Activated T-cell treated with anti-CD3 and anti-CD28 coated beads for 4 hours (primary cell): Measurements from ENCODE around the gene STEAP1B.
"Not testable (repeated sequence)": the region's sequence is repeated elsewhere in the genome, so short reads cannot be mapped to it uniquely, and the experiment has no call there.

Experiments used
- DNase-seq: peaks from one replicate; pipeline ENCODE4 v3.0.0-alpha.2; 2020

STEAP1B gene

GRCh38 chr7:22452142-22452959 lies 47.6 kb downstream of the STEAP1B start:
- no peak for DNase-seq

GRCh38 chr7:22450013-22450412 lies 50.0 kb downstream of the STEAP1B start:
- DNase-seq = not testable (repeated sequence)

- no peak for DNase-seq
Measured at GRCh38 chr7:22447762-22448161, 52.2 kb downstream of the STEAP1B start.

GRCh38 chr7:22447008-22447407 lies 53.0 kb downstream of the STEAP1B start:
- DNase-seq = no peak

- DNase-seq = no peak
Measured at GRCh38 chr7:22445853-22446252, 54.1 kb downstream of the STEAP1B start.

GRCh38 chr7:22445140-22445743 lies 54.7 kb downstream of the STEAP1B start:
- DNase-seq = no peak

- no peak for DNase-seq
Measured at GRCh38 chr7:22444181-22444971, 55.6 kb downstream of the STEAP1B start.

- no peak for DNase-seq
Measured at GRCh38 chr7:22443370-22444180, 56.4 kb downstream of the STEAP1B start.

GRCh38 chr7:22442882-22443369 lies 57.1 kb downstream of the STEAP1B start:
- no peak for DNase-seq

- no peak for DNase-seq
Measured at GRCh38 chr7:22442187-22442881, 57.7 kb downstream of the STEAP1B start.

GRCh38 chr7:22441157-22441556 lies 58.8 kb downstream of the STEAP1B start:
- DNase-seq = no peak

GRCh38 chr7:22438994-22439393 lies 61.0 kb downstream of the STEAP1B start:
- DNase-seq = no peak

- not testable (repeated sequence) for DNase-seq
Measured at GRCh38 chr7:22436552-22436951, 63.4 kb downstream of the STEAP1B start.

GRCh38 chr7:22435720-22436119 lies 64.3 kb downstream of the STEAP1B start:
- DNase-seq = no peak

- no peak for DNase-seq
Measured at GRCh38 chr7:22435105-22435504, 64.9 kb downstream of the STEAP1B start.

GRCh38 chr7:22433710-22434460 lies 66.1 kb downstream of the STEAP1B start:
- DNase-seq = no peak

GRCh38 chr7:22433165-22433700 lies 66.8 kb downstream of the STEAP1B start:
- DNase-seq = not testable (repeated sequence)

- DNase-seq = no peak
Measured at GRCh38 chr7:22432203-22432718, 67.7 kb downstream of the STEAP1B start.

GRCh38 chr7:22430457-22430856 lies 69.5 kb downstream of the STEAP1B start:
- DNase-seq = no peak

- no peak for DNase-seq
Measured at GRCh38 chr7:22429386-22429785, 70.6 kb downstream of the STEAP1B start.

GRCh38 chr7:22427855-22428254 lies 72.1 kb downstream of the STEAP1B start:
- DNase-seq = no peak
